ENCODE results near the gene LGR6.

LGR6 gene

GRCh38 chr1:202274611-202275010, 81.0 kb downstream of the LGR6 start:
- peak; percentile 36 for DNase-seq

GRCh38 chr1:202275061-202275770, 81.6 kb downstream of the LGR6 start:
- no peak for DNase-seq

GRCh38 chr1:202276081-202276715, 82.6 kb downstream of the LGR6 start:
- DNase-seq, result no peak

GRCh38 chr1:202276920-202277319, 83.3 kb downstream of the LGR6 start:
- no peak for DNase-seq

- no peak for DNase-seq
These were observed 85.2 kb downstream of the LGR6 start for GRCh38 chr1:202278751-202279150.

- no peak for DNase-seq
These were observed 86.2 kb downstream of the LGR6 start for GRCh38 chr1:202279806-202280205.

GRCh38 chr1:202280595-202280994, 87.0 kb downstream of the LGR6 start:
- DNase-seq, result no peak

GRCh38 chr1:202281316-202282024, 87.9 kb downstream of the LGR6 start:
- no peak for DNase-seq

GRCh38 chr1:202282025-202282371, 88.4 kb downstream of the LGR6 start:
- no peak for DNase-seq

- DNase-seq, result no peak
These were observed 89.1 kb downstream of the LGR6 start for GRCh38 chr1:202282596-202283283.

- DNase-seq, result no peak
These were observed 89.8 kb downstream of the LGR6 start for GRCh38 chr1:202283379-202283844.

GRCh38 chr1:202283991-202284390, 90.4 kb downstream of the LGR6 start:
- DNase-seq, result no peak

- DNase-seq, result no peak
These were observed 92.3 kb downstream of the LGR6 start for GRCh38 chr1:202285908-202286307.

GRCh38 chr1:202286622-202287097, 93.1 kb downstream of the LGR6 start:
- DNase-seq, result no peak

GRCh38 chr1:202287196-202287595, 93.6 kb downstream of the LGR6 start:
- DNase-seq, result no peak

- DNase-seq, result no peak
These were observed 94.6 kb downstream of the LGR6 start for GRCh38 chr1:202288177-202288576.

- no peak for DNase-seq
These were observed 95.4 kb downstream of the LGR6 start for GRCh38 chr1:202289009-202289408.

- DNase-seq, result no peak
These were observed 97.4 kb downstream of the LGR6 start for GRCh38 chr1:202291001-202291400.

GRCh38 chr1:202291961-202292712, 98.5 kb downstream of the LGR6 start:
- no peak for DNase-seq

GRCh38 chr1:202292773-202293172, 99.2 kb downstream of the LGR6 start:
- DNase-seq, result no peak

- no peak for DNase-seq
These were observed 100.0 kb downstream of the LGR6 start for GRCh38 chr1:202293569-202293968.

GRCh38 chr1:202302166-202302565, 108.6 kb downstream of the LGR6 start:
- no peak for DNase-seq

- DNase-seq, result no peak
These were observed 110.8 kb downstream of the LGR6 start for GRCh38 chr1:202304375-202304774.
